Stomach (tissue), 9 donors: ENCODE results near the gene HILPDA. TPM values are rescaled to one million over a fixed set of nuclear protein-coding genes. Genes with fewer than 3 reads are reported as not detected.
A peak's percentile ranks its signal among the peaks of the same experiment; 100 is the strongest.

ENCODE experiments used
- DNase-seq, 2 donors: peaks; one replicate each; pipeline versions ENCODE4 v3.0.0 to v3.0.0-alpha.2; 2013 to 2019
- H3K27ac ChIP-seq, 5 donors: fragments of 200-600 bp in 4 of 5; sonication (generic) in 4 of 5; one replicate each; pipeline ENCODE4 v1.5.1; 2013 to 2019; ENCODE audit warnings: mild to moderate bottlenecking in 1 of 5, moderate library complexity in 1 of 5
- H3K27me3 ChIP-seq, 3 donors: fragments of 200-600 bp; sonication (generic); one replicate each; pipeline ENCODE4 v1.5.1; 2017 to 2019; ENCODE audit warnings: mixed run types in 1 of 3
- H3K36me3 ChIP-seq, 4 donors: fragments of 200-600 bp; sonication (generic); 1 replicate in 3 of 4; 2 replicates in 1 of 4; pipeline ENCODE4 v1.5.1; 2016 to 2019
- H3K4me1 ChIP-seq, 4 donors: fragments of 200-600 bp; sonication (generic); one replicate each; pipeline ENCODE4 v1.5.1; 2016 to 2019
- H3K4me3 ChIP-seq, 4 donors: fragments of 200-600 bp; sonication (generic) in 3 of 4; one replicate each; pipeline ENCODE4 v1.5.1; 2016 to 2019; ENCODE audit warnings: mild to moderate bottlenecking in 1 of 4
- H3K9me3 ChIP-seq, 4 donors: fragments of 200-600 bp; sonication (generic); one replicate each; pipeline ENCODE4 v1.5.1; 2016 to 2019
- EP300 ChIP-seq: sonication (generic); formaldehyde crosslinking; IDR thresholded peaks from one replicate; pipeline ENCODE4 v1.6.1; 2017; ENCODE audit warnings: antibody characterized with exemption
- POLR2A ChIP-seq, 4 donors: fragments of 450-650 bp; IDR thresholded peaks; one replicate each; pipeline ENCODE4 v1.6.1; 2016; ENCODE audit warnings: antibody characterized with exemption in 4 of 4, control low read depth in 2 of 4, mild to moderate bottlenecking in 1 of 4, moderate library complexity in 1 of 4
- POLR2AphosphoS5 ChIP-seq, 3 donors: sonication (generic); formaldehyde crosslinking; IDR thresholded peaks; one replicate each; pipeline ENCODE4 v1.6.1; 2016; ENCODE audit warnings: antibody characterized with exemption in 3 of 3
- WGBS, 5 donors: extraction: QIAGEN DNeasy Blood & Tissue Kit in 3 of 5; methylation state at CpG; one replicate each; pipeline versions ENCODE4 v1.1.5 to v1.1.7; 2013 to 2018; 5-methylcytosine and 5-hydroxymethylcytosine counted together
- intact Hi-C: fragments of 100-400 bp; cut with DNase I; formaldehyde crosslinking; loops from one replicate; pipeline ENCODE4 v1.15.1; 2023; ENCODE audit warnings: low total_unique reads
- polyA plus RNA-seq, 3 donors: library from polyadenylated mRNA; stranded (reverse); fragments of 200-250 nt; gene quantifications; one replicate each; pipeline ENCODE4 v1.2.3, GENCODE V29; 2013
- total RNA-seq, 5 donors: library from RNA; depleted of rRNA; stranded (reverse); fragments of >200 nt; gene quantifications; one replicate each; pipeline versions ENCODE4 v1.1.0 to v1.2.3, GENCODE V29; 2014 to 2016
- TF ChIP-seq, protein P1 (sequence below), 7 experiments: fragments of 450-650 bp in 4 of 7; fragments of 200-600 bp in 3 of 7; sonication (generic) in 3 of 7; IDR thresholded peaks; one replicate each; pipeline ENCODE4 v1.5.1; 2016 to 2019; ENCODE audit warnings: antibody characterized with exemption in 7 of 7, control low read depth in 2 of 7, mild to moderate bottlenecking in 1 of 7
- donor health status: healthy with polysubstance abuse.
- donor health status: Bipolar disorder and iron deficiency.
- donor health status: healthy.

Gene HILPDA
- total and polyA plus RNA-seq, 8 donors: 0.45 to 38.2 (median 8.1) TPM; not detected in 1

DNA sequence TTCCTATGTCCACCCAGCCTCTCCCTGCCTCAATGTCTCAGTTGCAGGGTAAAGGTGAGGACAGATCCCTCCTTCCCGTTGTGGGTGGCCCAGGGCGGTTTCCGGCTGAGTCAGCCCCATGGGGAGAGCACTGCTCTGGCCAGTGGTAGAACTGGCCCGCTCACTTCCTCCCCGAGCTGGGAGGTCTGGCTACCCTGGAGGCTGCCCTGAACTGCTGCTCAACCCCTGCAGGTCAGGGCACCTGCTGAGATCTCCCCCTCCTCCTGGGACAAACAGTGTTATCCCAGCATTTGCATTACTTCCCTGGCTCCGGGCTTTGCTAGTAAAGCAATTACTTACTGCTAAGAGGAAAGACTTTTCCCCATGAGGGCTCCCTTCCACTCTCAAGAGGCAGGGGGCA is 24.5 kb upstream of the HILPDA start:
- H3K4me1 ChIP-seq: peaks cover 0 to 21% (median 12%) of the 10 kb centered on the region in 4 donors
- no peaks in the 10 kb centered on the region for H3K9me3 ChIP-seq
- peak; percentile 48 to 55 for DNase-seq
- WGBS, 5 donors: 44 to 57% (median 55%) methylated on average over 3 to 6 of the region's 6 CpGs
- intact Hi-C loops: no loop called here
- no peak overlapping the region for H3K4me3 ChIP-seq
- peaks cover 0 to 13% (median 0%) of the 10 kb centered on the region in 3 donors for H3K27me3 ChIP-seq
- no peak for TF ChIP-seq POLR2AphosphoS5 (IDR thresholded peaks at IDR 0.05)
- TF ChIP-seq, protein P1, sequence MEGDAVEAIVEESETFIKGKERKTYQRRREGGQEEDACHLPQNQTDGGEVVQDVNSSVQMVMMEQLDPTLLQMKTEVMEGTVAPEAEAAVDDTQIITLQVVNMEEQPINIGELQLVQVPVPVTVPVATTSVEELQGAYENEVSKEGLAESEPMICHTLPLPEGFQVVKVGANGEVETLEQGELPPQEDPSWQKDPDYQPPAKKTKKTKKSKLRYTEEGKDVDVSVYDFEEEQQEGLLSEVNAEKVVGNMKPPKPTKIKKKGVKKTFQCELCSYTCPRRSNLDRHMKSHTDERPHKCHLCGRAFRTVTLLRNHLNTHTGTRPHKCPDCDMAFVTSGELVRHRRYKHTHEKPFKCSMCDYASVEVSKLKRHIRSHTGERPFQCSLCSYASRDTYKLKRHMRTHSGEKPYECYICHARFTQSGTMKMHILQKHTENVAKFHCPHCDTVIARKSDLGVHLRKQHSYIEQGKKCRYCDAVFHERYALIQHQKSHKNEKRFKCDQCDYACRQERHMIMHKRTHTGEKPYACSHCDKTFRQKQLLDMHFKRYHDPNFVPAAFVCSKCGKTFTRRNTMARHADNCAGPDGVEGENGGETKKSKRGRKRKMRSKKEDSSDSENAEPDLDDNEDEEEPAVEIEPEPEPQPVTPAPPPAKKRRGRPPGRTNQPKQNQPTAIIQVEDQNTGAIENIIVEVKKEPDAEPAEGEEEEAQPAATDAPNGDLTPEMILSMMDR (IDR thresholded peaks at IDR 0.05): no peak
- no peak for TF ChIP-seq EP300
- TF ChIP-seq POLR2A (IDR thresholded peaks at IDR 0.05): no peak
- no peak overlapping the region for H3K27ac ChIP-seq
- no peaks in the 10 kb centered on the region for H3K36me3 ChIP-seq

DNA sequence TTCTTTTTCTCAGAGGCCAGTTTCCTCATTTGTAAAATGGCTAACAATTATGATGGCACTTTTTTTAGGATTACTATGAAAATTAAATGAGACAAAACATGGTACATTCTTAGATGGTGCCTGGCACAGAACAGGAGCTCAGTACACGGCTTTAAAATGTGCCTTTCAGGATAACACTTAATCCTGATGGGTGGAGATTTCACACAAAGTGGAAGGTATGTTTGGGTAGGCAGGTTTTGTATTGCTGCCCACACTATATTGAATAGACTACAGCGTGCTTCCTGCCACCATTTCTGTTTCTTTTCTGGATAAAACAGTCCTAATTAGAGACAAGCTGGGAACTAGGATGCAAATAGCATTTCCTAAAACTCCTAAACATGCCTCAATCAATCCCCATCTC is 23.9 kb upstream of the HILPDA start:
- Histone ChIP-seq H3K36me3 (no peaks in the 10 kb centered on the region), H3K27me3 (peaks cover 0 to 13% (median 0%) of the 10 kb centered on the region in 3 donors), H3K4me3 (no peak overlapping the region), H3K27ac (no peak overlapping the region), H3K4me1 (peaks cover 0 to 21% (median 12%) of the 10 kb centered on the region in 4 donors), H3K9me3 (no peaks in the 10 kb centered on the region)
- no peak for DNase-seq
- intact Hi-C loops: no loop called here
- WGBS, 5 donors: 37 to 73% (median 53%) methylated on average over 2 of the region's 2 CpGs
- TF ChIP-seq POLR2AphosphoS5 (IDR thresholded peaks at IDR 0.05) (no peak), POLR2A (IDR thresholded peaks at IDR 0.05) (no peak), EP300 (no peak)
- TF ChIP-seq, protein P1 (IDR thresholded peaks at IDR 0.05): no peak

DNA sequence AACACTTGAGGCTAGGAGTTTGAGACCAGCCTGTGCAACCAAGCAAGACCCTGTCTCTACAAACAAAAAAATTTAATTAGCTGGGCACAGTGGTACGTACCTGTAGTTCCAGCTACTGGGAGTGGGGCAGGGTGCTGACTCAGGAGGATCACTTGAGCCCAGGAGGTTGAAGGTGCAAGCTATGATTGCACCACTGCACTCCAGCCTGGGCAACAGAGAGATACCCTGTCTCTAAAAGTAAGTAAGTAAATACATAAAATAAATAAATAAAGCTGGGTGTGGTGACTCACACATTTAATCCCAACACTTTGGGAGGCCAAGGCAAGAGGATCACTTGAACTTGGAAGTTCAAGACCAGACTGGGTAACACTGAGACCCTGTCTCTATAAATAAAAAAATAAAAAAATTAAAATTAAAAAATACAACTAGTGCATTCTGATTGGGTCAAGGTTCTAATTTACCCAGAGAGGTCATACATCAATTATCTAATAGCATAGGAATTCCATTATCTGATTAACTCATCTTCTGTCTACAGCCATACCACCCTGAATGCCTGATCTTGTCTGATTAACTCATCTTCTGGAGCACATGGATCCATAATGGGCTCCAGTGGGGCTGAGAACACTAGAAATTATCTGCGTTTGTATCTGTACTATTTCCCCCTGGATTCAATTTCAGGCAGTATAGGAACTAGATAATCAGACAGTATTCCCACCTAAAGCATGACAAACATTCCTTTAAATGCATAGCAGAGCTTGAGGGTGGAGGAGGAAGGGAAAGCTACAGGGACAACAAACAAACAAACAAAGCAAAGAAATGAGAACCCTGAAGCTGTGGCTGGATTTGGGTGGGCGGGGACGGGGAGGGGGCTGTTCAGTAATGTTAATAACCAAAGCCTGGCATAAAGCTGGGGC is 21.0 kb upstream of the HILPDA start:
- WGBS, 5 donors: 52 to 60% (median 57%) methylated on average over 4 of the region's 4 CpGs
- Histone ChIP-seq H3K27me3 (peaks cover 0 to 8% (median 0%) of the 10 kb centered on the region in 3 donors), H3K4me3 (no peak overlapping the region), H3K9me3 (no peaks in the 10 kb centered on the region), H3K4me1 (peaks cover 0 to 23% (median 8%) of the 10 kb centered on the region in 4 donors), H3K27ac (peak overlapping the region in 3 of 5 donors; percentile 33 to 41 (median 34)), H3K36me3 (no peaks in the 10 kb centered on the region)
- intact Hi-C loops: no loop called here
- DNase-seq: no peak
- TF ChIP-seq POLR2A (IDR thresholded peaks at IDR 0.05): no peak

DNA sequence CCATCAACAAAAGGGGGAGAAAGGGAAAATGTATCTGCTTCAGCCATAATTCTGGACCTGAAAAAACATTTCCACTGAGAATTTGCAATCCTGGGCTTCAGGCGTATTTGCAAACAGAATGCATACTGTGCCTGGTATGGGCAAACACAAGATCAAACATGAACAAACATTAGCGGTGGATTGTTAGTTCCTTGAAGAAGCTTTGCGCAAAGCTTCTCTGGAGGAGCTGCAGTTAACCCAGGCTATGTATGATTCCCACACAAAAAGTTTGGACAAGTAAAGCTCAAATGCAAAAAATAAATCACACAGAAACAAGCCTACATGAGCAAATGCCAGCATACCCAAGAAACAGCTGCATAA is 20.4 kb upstream of the HILPDA start:
- H3K4me3 ChIP-seq: no peak overlapping the region
- H3K36me3 ChIP-seq: no peaks in the 10 kb centered on the region
- intact Hi-C loops: no loop called here
- peaks cover 0 to 3% (median 0%) of the 10 kb centered on the region in 3 donors for H3K27me3 ChIP-seq
- peak in 1 of 2 donors; percentile 62 for DNase-seq
- TF ChIP-seq POLR2AphosphoS5 (IDR thresholded peaks at IDR 0.05) (no peak), EP300 (no peak), POLR2A (IDR thresholded peaks at IDR 0.05) (no peak)
- TF ChIP-seq, protein P1 (IDR thresholded peaks at IDR 0.05): no peak
- H3K27ac ChIP-seq: peak overlapping the region in 3 of 5 donors; percentile 33 to 41 (median 34)
- WGBS, 5 donors: 23 to 38% (median 30%) methylated on average over 3 of the region's 3 CpGs
- peaks cover 0 to 23% (median 8%) of the 10 kb centered on the region in 4 donors for H3K4me1 ChIP-seq
- no peaks in the 10 kb centered on the region for H3K9me3 ChIP-seq
